OCI-LY3 (cell line): ENCODE data around the gene IL2RA.

Experiments
- H2AFZ ChIP-seq: fragments of 200-600, 300-600 bp; shearing (Covaris generic); 2 replicates; pipeline ENCODE4 v1.6.0; 2014; ENCODE audit warnings: antibody characterized with exemption, low read depth, low read length
- H3K27ac ChIP-seq: fragments of 200-600, 300-600 bp; sonication (generic); 2 replicates; pipeline ENCODE4 v1.5.1; 2014; ENCODE audit warnings: mild to moderate bottlenecking, low read length, moderate library complexity, mixed read lengths
- H3K27me3 ChIP-seq: fragments of 200-600, 300-600 bp; sonication (generic); 2 replicates; pipeline ENCODE4 v1.6.1; 2014; ENCODE audit warnings: low read depth, low read length, mixed read lengths
- H3K36me3 ChIP-seq: fragments of 200-600, 300-600 bp; sonication (generic); replicated peaks from 2 replicates; pipeline ENCODE3; 2014; ENCODE audit warnings: low read depth, low read length, mixed read lengths
- H3K4me1 ChIP-seq: fragments of 300-600, 200-600 bp; sonication (generic); 2 replicates; pipeline ENCODE4 v1.6.1; 2014; ENCODE audit warnings: low read length, mixed read lengths
- H3K4me2 ChIP-seq: fragments of 200-600, 300-600 bp; sonication (generic); 2 replicates; pipeline ENCODE4 v1.6.1; 2014; ENCODE audit warnings: low read length, mixed read lengths
- H3K4me3 ChIP-seq: fragments of 300-600, 200-600 bp; sonication (generic); 2 replicates; pipeline ENCODE4 v1.5.1; 2014; ENCODE audit warnings: antibody characterized with exemption, mild to moderate bottlenecking, low read length, moderate library complexity
- H3K79me2 ChIP-seq: fragments of 300-600, 200-600 bp; shearing (Covaris generic); 2 replicates; pipeline ENCODE4 v1.6.1; 2014; ENCODE audit warnings: mild to moderate bottlenecking, low read length, mixed read lengths
- H3K9ac ChIP-seq: fragments of 300-600, 200-600 bp; shearing (Covaris generic); 2 replicates; pipeline ENCODE4 v1.6.0; 2014; ENCODE audit warnings: mild to moderate bottlenecking, low read length, moderate library complexity
- H3K9me3 ChIP-seq: fragments of 200-600, 300-600 bp; shearing (Covaris generic); 2 replicates; pipeline ENCODE4 v1.6.1; 2014; ENCODE audit warnings: low read length, mixed read lengths; ENCODE audit not compliant: insufficient read depth
- H4K20me1 ChIP-seq: fragments of 200-600, 300-600 bp; sonication (generic); 2 replicates; pipeline ENCODE4 v1.6.1; 2016; ENCODE audit warnings: low read length, mixed read lengths; ENCODE audit not compliant: insufficient read depth
- CTCF ChIP-seq: fragments of 200-600, 300-600 bp; sonication (generic); IDR thresholded peaks from 2 replicates; pipeline ENCODE4 v1.5.1; 2014; ENCODE audit warnings: antibody characterized with exemption, low read length, low read depth
- EZH2phosphoT487 ChIP-seq: fragments of 200-600 bp; shearing (Covaris generic); IDR thresholded peaks from 2 replicates; pipeline ENCODE4 v1.6.1; 2018; ENCODE audit warnings: antibody characterized with exemption, mixed run types, low read depth

Gene IL2RA

GRCh38 chr10:6012121-6012905 is 49.9 kb downstream of the IL2RA start:
- Histone ChIP-seq H3K4me1 (peaks cover 12% of the 10 kb centered on the region), H2AFZ (no peak overlapping the region), H3K27ac (no peak overlapping the region), H3K27me3 (no peaks in the 10 kb centered on the region), H4K20me1 (no peaks in the 10 kb centered on the region), H3K36me3 (no peaks in the 10 kb centered on the region), H3K4me2 (no peak overlapping the region), H3K9ac (no peak overlapping the region), H3K79me2 (no peaks in the 10 kb centered on the region), H3K9me3 (no peaks in the 10 kb centered on the region), H3K4me3 (no peak overlapping the region)
- TF ChIP-seq EZH2phosphoT487 = no peak
- no peak for TF ChIP-seq CTCF

- TF ChIP-seq CTCF (no peak), EZH2phosphoT487 (no peak)
- H3K36me3 ChIP-seq = no peaks in the 10 kb centered on the region
- no peak overlapping the region for H3K4me2 ChIP-seq
- H3K9me3 ChIP-seq = no peaks in the 10 kb centered on the region
- H4K20me1 ChIP-seq = no peaks in the 10 kb centered on the region
- H3K79me2 ChIP-seq = no peaks in the 10 kb centered on the region
- H3K27ac ChIP-seq = no peak overlapping the region
- H3K4me3 ChIP-seq = no peak overlapping the region
- H2AFZ ChIP-seq = no peak overlapping the region
- peaks cover 12% of the 10 kb centered on the region for H3K4me1 ChIP-seq
- no peak overlapping the region for H3K9ac ChIP-seq
- no peaks in the 10 kb centered on the region for H3K27me3 ChIP-seq
Measured at GRCh38 chr10:6011558-6011957, 50.6 kb downstream of the IL2RA start.

- TF ChIP-seq CTCF (no peak), EZH2phosphoT487 (no peak)
- H4K20me1 ChIP-seq = no peaks in the 10 kb centered on the region
- no peaks in the 10 kb centered on the region for H3K36me3 ChIP-seq
- no peak overlapping the region for H3K27ac ChIP-seq
- no peaks in the 10 kb centered on the region for H3K9me3 ChIP-seq
- H3K4me1 ChIP-seq = peaks cover 12% of the 10 kb centered on the region
- H2AFZ ChIP-seq = no peak overlapping the region
- H3K4me2 ChIP-seq = no peak overlapping the region
- H3K4me3 ChIP-seq = no peak overlapping the region
- no peak overlapping the region for H3K9ac ChIP-seq
- H3K79me2 ChIP-seq = no peaks in the 10 kb centered on the region
- H3K27me3 ChIP-seq = no peaks in the 10 kb centered on the region
Measured at GRCh38 chr10:6010569-6010968, 51.6 kb downstream of the IL2RA start.

- Histone ChIP-seq H3K4me3 (no peak overlapping the region), H3K4me1 (peaks cover 12% of the 10 kb centered on the region), H3K27ac (no peak overlapping the region), H3K36me3 (no peaks in the 10 kb centered on the region), H3K79me2 (no peaks in the 10 kb centered on the region), H3K4me2 (no peak overlapping the region), H3K9me3 (no peaks in the 10 kb centered on the region), H2AFZ (no peak overlapping the region), H4K20me1 (no peaks in the 10 kb centered on the region), H3K9ac (no peak overlapping the region), H3K27me3 (no peaks in the 10 kb centered on the region)
- TF ChIP-seq EZH2phosphoT487 = no peak
Measured at GRCh38 chr10:6009961-6010360, 52.2 kb downstream of the IL2RA start.
